22Rv1 (cell line): ENCODE data around the gene NFU1.
A peak's percentile ranks its signal among the peaks of the same experiment; 100 is the strongest.
"Not testable (repeated sequence)": the region's sequence is repeated elsewhere in the genome, so short reads cannot be mapped to it uniquely, and the experiment has no call there.

Experiments
- H3K27ac ChIP-seq: fragments of 450-650 bp; 2 replicates; pipeline ENCODE4 v1.5.1; 2017
- ZFX ChIP-seq: fragments of 450-650 bp; IDR thresholded peaks from 2 replicates; pipeline ENCODE4 v1.6.1; 2017; ENCODE audit warnings: antibody characterized with exemption, borderline replicate concordance
- TF ChIP-seq, protein P1 (sequence below): fragments of 450-650 bp; IDR thresholded peaks from 2 replicates; pipeline ENCODE4 v1.5.1; 2017; ENCODE audit warnings: mild to moderate bottlenecking

NFU1 gene

DNA sequence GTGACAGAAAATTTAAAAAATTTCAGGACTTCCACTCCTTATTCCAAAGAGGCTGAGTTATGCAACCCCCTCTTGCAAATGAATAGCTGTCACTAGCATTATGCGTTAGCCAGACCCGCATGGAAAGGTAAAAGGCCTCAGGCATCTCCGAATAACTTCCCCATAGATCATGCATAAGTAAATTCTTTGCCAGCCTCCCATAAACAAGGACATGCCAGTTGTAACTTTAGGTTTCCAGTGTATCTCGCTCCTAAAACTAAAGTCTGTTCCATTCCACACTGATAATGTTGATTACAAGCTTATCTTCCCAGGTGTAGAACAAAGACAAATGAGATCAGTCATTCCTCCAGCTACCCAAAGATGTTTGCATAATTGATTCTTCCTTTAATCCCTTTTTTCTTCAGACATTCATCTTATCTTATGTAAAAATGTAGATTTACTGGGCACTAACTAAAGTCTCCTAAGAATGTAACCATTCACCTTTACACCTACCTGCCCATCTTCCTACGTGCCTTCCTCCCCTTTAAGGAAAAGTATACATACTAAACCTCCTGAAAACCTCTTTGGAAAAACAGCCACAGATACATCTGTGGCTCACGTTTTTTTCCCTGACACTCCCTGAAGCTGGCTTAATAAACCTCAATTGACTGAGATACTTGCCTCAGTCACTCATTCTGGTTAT is 13.6 kb upstream of the NFU1 start:
- H3K27ac ChIP-seq: no peak overlapping the region
- TF ChIP-seq ZFX: no peak
- TF ChIP-seq, protein P1, sequence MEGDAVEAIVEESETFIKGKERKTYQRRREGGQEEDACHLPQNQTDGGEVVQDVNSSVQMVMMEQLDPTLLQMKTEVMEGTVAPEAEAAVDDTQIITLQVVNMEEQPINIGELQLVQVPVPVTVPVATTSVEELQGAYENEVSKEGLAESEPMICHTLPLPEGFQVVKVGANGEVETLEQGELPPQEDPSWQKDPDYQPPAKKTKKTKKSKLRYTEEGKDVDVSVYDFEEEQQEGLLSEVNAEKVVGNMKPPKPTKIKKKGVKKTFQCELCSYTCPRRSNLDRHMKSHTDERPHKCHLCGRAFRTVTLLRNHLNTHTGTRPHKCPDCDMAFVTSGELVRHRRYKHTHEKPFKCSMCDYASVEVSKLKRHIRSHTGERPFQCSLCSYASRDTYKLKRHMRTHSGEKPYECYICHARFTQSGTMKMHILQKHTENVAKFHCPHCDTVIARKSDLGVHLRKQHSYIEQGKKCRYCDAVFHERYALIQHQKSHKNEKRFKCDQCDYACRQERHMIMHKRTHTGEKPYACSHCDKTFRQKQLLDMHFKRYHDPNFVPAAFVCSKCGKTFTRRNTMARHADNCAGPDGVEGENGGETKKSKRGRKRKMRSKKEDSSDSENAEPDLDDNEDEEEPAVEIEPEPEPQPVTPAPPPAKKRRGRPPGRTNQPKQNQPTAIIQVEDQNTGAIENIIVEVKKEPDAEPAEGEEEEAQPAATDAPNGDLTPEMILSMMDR: no peak

- no peak overlapping the region for H3K27ac ChIP-seq
- TF ChIP-seq, protein P1: no peak
- TF ChIP-seq ZFX: no peak
Measured at GRCh38 chr2:69449906-69450305, 12.7 kb upstream of the NFU1 start.

GRCh38 chr2:69443673-69444072 is 6.4 kb upstream of the NFU1 start:
- H3K27ac ChIP-seq: not testable (repeated sequence)

DNA sequence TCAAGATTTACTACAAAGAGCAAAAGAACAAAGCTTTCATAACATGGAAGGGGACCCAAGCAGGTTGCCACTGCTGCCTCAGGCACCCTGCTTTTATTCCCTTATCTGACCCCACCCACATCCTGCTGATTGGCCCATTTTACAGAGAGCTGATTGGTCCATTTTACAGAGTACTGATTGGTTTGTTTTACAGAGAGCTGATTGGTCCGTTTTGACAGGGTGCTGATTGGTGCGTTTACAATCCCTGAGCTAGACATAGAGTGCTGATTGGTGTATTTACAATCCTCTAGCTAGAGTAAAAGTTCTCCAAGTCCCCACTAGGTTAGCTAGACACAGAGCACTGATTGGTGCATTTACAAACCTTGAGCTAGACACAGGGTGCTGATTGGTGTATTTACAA is 2.3 kb upstream of the NFU1 start:
- H3K27ac ChIP-seq: not testable (repeated sequence)

DNA sequence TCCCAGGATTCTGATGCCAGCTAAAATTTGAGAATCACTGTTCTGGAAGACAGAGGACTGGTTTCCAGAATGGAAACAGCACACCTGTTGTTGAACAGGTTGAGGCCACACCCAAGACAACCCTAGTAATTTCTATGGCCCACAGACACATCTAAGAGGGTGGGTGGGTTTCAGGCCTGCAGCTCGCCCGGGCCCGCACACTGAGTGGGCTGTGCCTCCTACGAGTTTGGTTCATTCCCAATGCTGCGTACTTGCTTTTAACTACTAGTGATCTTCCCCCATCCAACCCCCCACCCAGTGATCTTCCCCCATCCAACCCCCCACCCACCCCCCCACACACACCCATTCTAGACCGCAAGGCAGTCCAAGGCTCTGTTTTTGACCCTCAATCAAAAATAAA is 1.3 kb upstream of the NFU1 start:
- TF ChIP-seq ZFX: no peak
- TF ChIP-seq, protein P1: no peak
- H3K27ac ChIP-seq: peak overlapping the region; percentile 94

DNA sequence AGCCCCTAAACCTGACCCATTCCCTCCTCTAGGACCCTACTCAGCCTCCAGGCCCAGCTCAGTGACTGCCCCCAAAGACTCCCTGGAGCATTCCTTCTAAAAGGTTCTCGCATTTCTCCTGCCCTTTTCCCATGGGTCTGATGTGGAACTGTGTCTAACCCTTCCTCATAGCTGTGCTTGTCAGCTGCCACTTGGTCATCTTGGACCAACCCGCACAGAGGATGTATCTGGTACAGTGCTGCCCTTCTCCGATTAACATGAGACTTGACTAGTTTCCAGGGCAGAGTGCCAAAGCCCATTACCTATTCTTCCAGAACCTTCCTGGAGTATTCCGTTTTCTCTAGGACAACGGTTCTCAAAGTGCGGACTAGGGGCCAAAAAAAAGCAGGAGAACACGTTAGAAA is 518 bp upstream of the NFU1 start:
- H3K27ac ChIP-seq: peak overlapping the region; percentile 94
- no peak for TF ChIP-seq ZFX
- TF ChIP-seq, protein P1: no peak

DNA sequence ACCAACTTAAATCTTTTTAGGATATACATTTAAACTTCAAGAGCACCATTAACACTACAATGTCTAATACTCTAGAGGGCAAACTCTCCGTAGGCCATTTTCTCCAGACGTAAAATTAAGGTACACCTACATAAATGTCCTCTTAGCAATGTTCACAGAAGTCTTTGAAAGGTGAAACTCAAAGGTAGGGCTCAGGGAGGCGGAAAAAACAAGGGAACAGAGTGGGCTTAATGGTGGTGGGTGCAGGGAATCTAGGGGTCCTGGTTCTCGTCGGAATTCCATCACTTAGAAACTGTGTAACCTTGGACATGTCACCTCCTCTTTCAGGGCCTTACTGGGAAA is 668 bp downstream of the NFU1 start:
- peak overlapping the region; percentile 94 for H3K27ac ChIP-seq
- no peak for TF ChIP-seq ZFX
- TF ChIP-seq, protein P1: no peak

GRCh38 chr2:69434753-69435152 is 2.5 kb downstream of the NFU1 start:
- H3K27ac ChIP-seq: no peak overlapping the region
- TF ChIP-seq, protein P1: no peak
- TF ChIP-seq ZFX: no peak
